Keratinocyte (primary cell): ENCODE data around the gene SLC3A2. TPM values are rescaled to one million over a fixed set of nuclear protein-coding genes. Genes with fewer than 3 reads are reported as not detected.

Experiments used
- DNase-seq: peaks from one replicate; pipeline ENCODE4 v3.0.0-alpha.2; 2011; ENCODE audit warnings: low read depth, missing footprints, low spot score
- FAIRE-seq: peaks from 2 replicates; lab custom pipeline; 2011; peaks lifted over from hg19 to GRCh38; lab: Jason Lieb, UNC
- H2AFZ ChIP-seq: 2 replicates; pipeline ENCODE4 v1.6.0; 2012; ENCODE audit warnings: low read length, control low read depth, inconsistent platforms; ENCODE audit not compliant: control insufficient read depth
- H3K27ac ChIP-seq: 2 replicates; pipeline ENCODE4 v1.5.1; 2011; ENCODE audit warnings: low read length; ENCODE audit not compliant: control insufficient read depth, insufficient read depth
- H3K27me3 ChIP-seq: 3 replicates; pipeline ENCODE4 v1.6.0; 2011; ENCODE audit warnings: low read length; ENCODE audit not compliant: control insufficient read depth, insufficient read depth; ENCODE audit errors: extremely low read depth
- H3K36me3 ChIP-seq, 2 experiments: 2 replicates in 1 of 2; 3 replicates in 1 of 2; pipeline ENCODE4 v1.5.1; 2011; ENCODE audit warnings: low read length in 2 of 2, mild to moderate bottlenecking in 1 of 2; ENCODE audit not compliant: control insufficient read depth in 2 of 2, insufficient read depth in 2 of 2; ENCODE audit errors: extremely low read depth in 1 of 2
- H3K4me1 ChIP-seq: 3 replicates; pipeline ENCODE4 v1.5.1; 2011; ENCODE audit warnings: low read length; ENCODE audit not compliant: control insufficient read depth, insufficient read depth; ENCODE audit errors: extremely low read depth
- H3K4me2 ChIP-seq: 3 replicates; pipeline ENCODE4 v1.6.0; 2011; ENCODE audit warnings: low read depth, low read length; ENCODE audit not compliant: control insufficient read depth, insufficient read depth; ENCODE audit errors: extremely low read depth
- H3K4me3 ChIP-seq, 3 experiments: fragments of 200-600 bp in 1 of 3; sonication (generic) in 1 of 3; 2 replicates in 2 of 3; 3 replicates in 1 of 3; pipeline ENCODE4 v1.5.1; 2011 to 2016; ENCODE audit warnings: low read length in 3 of 3, mild to moderate bottlenecking in 3 of 3, control low read depth in 2 of 3, inconsistent platforms in 1 of 3, low read depth in 1 of 3, mixed read lengths in 1 of 3, mixed run types in 1 of 3, moderate library complexity in 1 of 3; ENCODE audit not compliant: control insufficient read depth in 2 of 3, insufficient read depth in 2 of 3; ENCODE audit errors: extremely low read depth in 1 of 3
- H3K79me2 ChIP-seq: 2 replicates; pipeline ENCODE4 v1.6.0; 2012; ENCODE audit warnings: low read length; ENCODE audit not compliant: control insufficient read depth, insufficient read depth
- H3K9ac ChIP-seq: 3 replicates; pipeline ENCODE4 v1.6.0; 2011; ENCODE audit warnings: low read length; ENCODE audit not compliant: control insufficient read depth, insufficient read depth; ENCODE audit errors: extremely low read depth
- H3K9me1 ChIP-seq: 3 replicates; pipeline ENCODE4 v1.6.0; 2011; ENCODE audit warnings: low read length; ENCODE audit not compliant: control insufficient read depth, insufficient read depth; ENCODE audit errors: extremely low read depth
- H3K9me3 ChIP-seq: 2 replicates; pipeline ENCODE4 v1.5.1; 2012; ENCODE audit warnings: low read depth, low read length; ENCODE audit not compliant: control insufficient read depth
- H4K20me1 ChIP-seq: 3 replicates; pipeline ENCODE4 v1.6.0; 2011; ENCODE audit warnings: low read length; ENCODE audit not compliant: control insufficient read depth, insufficient read depth; ENCODE audit errors: extremely low read depth
- EZH2 ChIP-seq: IDR thresholded peaks from one replicate; pipeline ENCODE4 v1.6.1; 2012; ENCODE audit warnings: inconsistent platforms, mild to moderate bottlenecking, low read length, moderate library complexity
- dilution Hi-C: fragments of 300-500 bp; cut with MboI; formaldehyde crosslinking; loops from one replicate; pipeline ENCODE4 v1.7.0; 2020; ENCODE audit warnings: low sequenced_read_pairs; ENCODE audit not compliant: extremely low pct_ligation_motif_present
- polyA plus RNA-seq, 5 experiments: library from polyadenylated mRNA; depleted of rRNA in 3 of 5; stranded (reverse) in 3 of 5; stranded (forward) in 1 of 5; unstranded in 1 of 5; fragments of >200 nt; gene quantifications; 1 replicate in 1 of 5; 2 replicates in 3 of 5; 3 replicates in 1 of 5; pipeline versions ENCODE4 v1.2.1 to v1.2.3, GENCODE V29; 2011 to 2012; ENCODE audit warnings: missing spikeins in 2 of 5, low read depth in 1 of 5, low replicate concordance in 1 of 5
- TF ChIP-seq, protein P1 (sequence below), 3 experiments: IDR thresholded peaks in 1 of 3; conservative IDR thresholded peaks in 1 of 3; optimal IDR thresholded peaks in 1 of 3; 2 replicates in 2 of 3; 3 replicates in 1 of 3; pipeline versions ENCODE3 to v1.5.1; 2011; ENCODE audit warnings: low read length in 3 of 3, mild to moderate bottlenecking in 3 of 3, moderate library complexity in 2 of 3, control low read depth in 1 of 3, inconsistent platforms in 1 of 3; ENCODE audit not compliant: insufficient read depth in 2 of 3; ENCODE audit errors: extremely low read depth in 1 of 3

Gene SLC3A2
- polyA plus RNA-seq, 1 donor (not counting 4 experiments of a cell fraction or from before 2014, with no cell fraction given) = 469 TPM

DNA sequence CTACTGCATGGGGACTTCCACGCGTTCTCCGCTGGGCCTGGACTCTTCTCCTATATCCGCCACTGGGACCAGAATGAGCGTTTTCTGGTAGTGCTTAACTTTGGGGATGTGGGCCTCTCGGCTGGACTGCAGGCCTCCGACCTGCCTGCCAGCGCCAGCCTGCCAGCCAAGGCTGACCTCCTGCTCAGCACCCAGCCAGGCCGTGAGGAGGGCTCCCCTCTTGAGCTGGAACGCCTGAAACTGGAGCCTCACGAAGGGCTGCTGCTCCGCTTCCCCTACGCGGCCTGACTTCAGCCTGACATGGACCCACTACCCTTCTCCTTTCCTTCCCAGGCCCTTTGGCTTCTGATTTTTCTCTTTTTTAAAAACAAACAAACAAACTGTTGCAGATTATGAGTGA, 7.7 kb downstream of the SLC3A2 start:
- H3K4me3 ChIP-seq = no peak overlapping the region
- TF ChIP-seq, protein P1, sequence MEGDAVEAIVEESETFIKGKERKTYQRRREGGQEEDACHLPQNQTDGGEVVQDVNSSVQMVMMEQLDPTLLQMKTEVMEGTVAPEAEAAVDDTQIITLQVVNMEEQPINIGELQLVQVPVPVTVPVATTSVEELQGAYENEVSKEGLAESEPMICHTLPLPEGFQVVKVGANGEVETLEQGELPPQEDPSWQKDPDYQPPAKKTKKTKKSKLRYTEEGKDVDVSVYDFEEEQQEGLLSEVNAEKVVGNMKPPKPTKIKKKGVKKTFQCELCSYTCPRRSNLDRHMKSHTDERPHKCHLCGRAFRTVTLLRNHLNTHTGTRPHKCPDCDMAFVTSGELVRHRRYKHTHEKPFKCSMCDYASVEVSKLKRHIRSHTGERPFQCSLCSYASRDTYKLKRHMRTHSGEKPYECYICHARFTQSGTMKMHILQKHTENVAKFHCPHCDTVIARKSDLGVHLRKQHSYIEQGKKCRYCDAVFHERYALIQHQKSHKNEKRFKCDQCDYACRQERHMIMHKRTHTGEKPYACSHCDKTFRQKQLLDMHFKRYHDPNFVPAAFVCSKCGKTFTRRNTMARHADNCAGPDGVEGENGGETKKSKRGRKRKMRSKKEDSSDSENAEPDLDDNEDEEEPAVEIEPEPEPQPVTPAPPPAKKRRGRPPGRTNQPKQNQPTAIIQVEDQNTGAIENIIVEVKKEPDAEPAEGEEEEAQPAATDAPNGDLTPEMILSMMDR (optimal IDR thresholded peaks at IDR 0.05 in 1 of 3, IDR thresholded peaks at IDR 0.05 in 1 of 3, conservative IDR thresholded peaks at IDR 0.05 in 1 of 3; ENCODE audit: extremely low read depth in 1 of 3, insufficient read depth in 2 of 3, low read length in 3 of 3) = no peak
- no peak for TF ChIP-seq EZH2
- dilution Hi-C loops = no loop called here
- H4K20me1 ChIP-seq = peaks cover 32% of the 10 kb centered on the region
- peaks cover 29% of the 10 kb centered on the region for H3K79me2 ChIP-seq
- FAIRE-seq (no peak), DNase-seq (no peak)
- no peaks in the 10 kb centered on the region for H3K27me3 ChIP-seq
- H3K4me1 ChIP-seq = peaks cover 24% of the 10 kb centered on the region
- peaks cover 48 to 57% of the 10 kb centered on the region in 2 experiments for H3K36me3 ChIP-seq
- H3K9me1 ChIP-seq = peaks cover 2% of the 10 kb centered on the region
- no peak overlapping the region for H3K4me2 ChIP-seq
- no peak overlapping the region for H3K27ac ChIP-seq
- no peaks in the 10 kb centered on the region for H3K9me3 ChIP-seq
- H2AFZ ChIP-seq = no peak overlapping the region
- no peak overlapping the region for H3K9ac ChIP-seq

DNA sequence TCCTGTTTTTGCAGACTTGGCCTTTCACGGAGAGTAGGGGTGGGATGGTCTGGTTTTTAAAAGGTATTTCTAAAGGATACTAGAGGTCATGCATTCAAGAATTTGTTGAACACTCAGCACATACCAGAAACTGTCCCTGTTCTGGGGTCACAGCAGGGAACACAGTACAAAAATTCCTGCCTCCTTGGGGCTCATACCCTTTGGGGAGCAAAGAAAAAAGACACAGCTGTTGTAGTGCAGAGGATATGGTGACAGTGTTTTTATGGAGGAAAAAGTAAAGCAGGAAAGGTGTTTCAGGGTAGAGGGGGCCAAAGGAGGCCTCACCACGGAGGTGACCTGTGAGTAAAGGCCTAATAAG, 8.4 kb downstream of the SLC3A2 start:
- peaks cover 17% of the 10 kb centered on the region for H3K4me1 ChIP-seq
- no peak overlapping the region for H3K27ac ChIP-seq
- no peak overlapping the region for H2AFZ ChIP-seq
- FAIRE-seq = no peak
- peaks cover 43 to 50% of the 10 kb centered on the region in 2 experiments for H3K36me3 ChIP-seq
- H3K27me3 ChIP-seq = no peaks in the 10 kb centered on the region
- no peak overlapping the region for H3K4me2 ChIP-seq
- peaks cover 25% of the 10 kb centered on the region for H4K20me1 ChIP-seq
- TF ChIP-seq, protein P1 (optimal IDR thresholded peaks at IDR 0.05 in 1 of 3, IDR thresholded peaks at IDR 0.05 in 1 of 3, conservative IDR thresholded peaks at IDR 0.05 in 1 of 3; ENCODE audit: extremely low read depth in 1 of 3, insufficient read depth in 2 of 3, low read length in 3 of 3) = no peak
- TF ChIP-seq EZH2 = no peak
- dilution Hi-C loops = no loop called here
- no peak overlapping the region for H3K4me3 ChIP-seq
- peaks cover 22% of the 10 kb centered on the region for H3K79me2 ChIP-seq
- no peaks in the 10 kb centered on the region for H3K9me3 ChIP-seq
- peaks cover 2% of the 10 kb centered on the region for H3K9me1 ChIP-seq
- H3K9ac ChIP-seq = no peak overlapping the region
- DNase-seq = no peak
